ENCODE results near the gene PLXNA4. TPM values are rescaled to one million over a fixed set of nuclear protein-coding genes. Genes with fewer than 3 reads are reported as not detected.
A peak's percentile ranks its signal among the peaks of the same experiment; 100 is the strongest.

Gene PLXNA4
- total and polyA plus RNA-seq, 8 donors, result 1.9 to 6.6 (median 3.4) TPM

- Histone ChIP-seq H3K27me3 (peaks cover 0 to 16% of the 10 kb centered on the region in 2 donors), H3K9me3 (no peaks in the 10 kb centered on the region), H3K4me3 (no peak overlapping the region), H3K36me3 (no peaks in the 10 kb centered on the region), H3K4me1 (no peaks in the 10 kb centered on the region), H3K27ac (no peak overlapping the region)
- DNase-seq (peak in 2 of 4 donors; percentile 85), ATAC-seq (peak; percentile 38)
- intact Hi-C loops (cut with DNase I), result no loop called here
- TF ChIP-seq, protein P1, sequence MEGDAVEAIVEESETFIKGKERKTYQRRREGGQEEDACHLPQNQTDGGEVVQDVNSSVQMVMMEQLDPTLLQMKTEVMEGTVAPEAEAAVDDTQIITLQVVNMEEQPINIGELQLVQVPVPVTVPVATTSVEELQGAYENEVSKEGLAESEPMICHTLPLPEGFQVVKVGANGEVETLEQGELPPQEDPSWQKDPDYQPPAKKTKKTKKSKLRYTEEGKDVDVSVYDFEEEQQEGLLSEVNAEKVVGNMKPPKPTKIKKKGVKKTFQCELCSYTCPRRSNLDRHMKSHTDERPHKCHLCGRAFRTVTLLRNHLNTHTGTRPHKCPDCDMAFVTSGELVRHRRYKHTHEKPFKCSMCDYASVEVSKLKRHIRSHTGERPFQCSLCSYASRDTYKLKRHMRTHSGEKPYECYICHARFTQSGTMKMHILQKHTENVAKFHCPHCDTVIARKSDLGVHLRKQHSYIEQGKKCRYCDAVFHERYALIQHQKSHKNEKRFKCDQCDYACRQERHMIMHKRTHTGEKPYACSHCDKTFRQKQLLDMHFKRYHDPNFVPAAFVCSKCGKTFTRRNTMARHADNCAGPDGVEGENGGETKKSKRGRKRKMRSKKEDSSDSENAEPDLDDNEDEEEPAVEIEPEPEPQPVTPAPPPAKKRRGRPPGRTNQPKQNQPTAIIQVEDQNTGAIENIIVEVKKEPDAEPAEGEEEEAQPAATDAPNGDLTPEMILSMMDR (IDR thresholded peaks at IDR 0.05), result no peak
Observed at GRCh38 chr7:132077971-132078685, 498.1 kb downstream of the PLXNA4 start.

DNA sequence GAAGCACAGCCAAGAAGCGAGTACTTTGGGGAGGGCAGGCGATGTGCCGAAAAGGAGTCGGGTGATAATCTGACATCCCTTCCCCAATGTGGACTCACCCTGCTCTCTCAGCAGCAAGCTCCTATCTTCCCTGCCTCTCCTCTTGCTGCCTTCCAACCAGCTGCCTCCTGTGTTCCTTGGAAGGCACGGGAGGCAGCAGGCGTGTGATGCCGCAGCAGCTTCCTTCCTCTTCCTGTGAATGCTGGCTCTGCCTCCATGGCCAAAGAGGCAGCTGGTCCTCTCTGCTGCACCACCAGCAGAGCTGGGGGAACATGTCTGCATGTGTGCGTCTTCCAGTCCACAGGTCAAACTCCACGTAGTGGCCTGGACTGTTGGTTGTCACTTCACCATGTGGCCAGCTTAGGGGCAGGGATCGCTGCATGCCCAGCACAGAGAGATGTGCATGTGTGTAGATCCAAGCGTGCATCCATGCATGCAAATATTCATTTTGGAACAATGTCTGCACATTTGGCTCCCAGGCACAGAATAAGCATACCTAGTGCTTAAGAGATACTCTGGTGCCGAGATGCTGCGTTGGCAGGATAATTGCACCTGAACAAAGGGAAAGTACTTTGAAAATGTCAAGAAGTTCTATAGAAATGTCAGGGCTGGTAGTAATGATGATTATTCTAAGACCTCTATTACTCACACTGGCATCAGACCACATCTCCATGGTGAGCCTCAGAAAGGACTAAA, 499.8 kb downstream of the PLXNA4 start:
- no peak for ATAC-seq
- intact Hi-C loops (cut with DNase I), result no loop called here
- no peaks in the 10 kb centered on the region for H3K9me3 ChIP-seq
- no peak overlapping the region for H3K4me3 ChIP-seq
- TF ChIP-seq, protein P1 (IDR thresholded peaks at IDR 0.05), result no peak
- H3K27ac ChIP-seq, result no peak overlapping the region
- no peaks in the 10 kb centered on the region for H3K36me3 ChIP-seq
- no peaks in the 10 kb centered on the region for H3K4me1 ChIP-seq
- no peak for DNase-seq
- H3K27me3 ChIP-seq, result peaks cover 0 to 16% of the 10 kb centered on the region in 2 donors

DNA sequence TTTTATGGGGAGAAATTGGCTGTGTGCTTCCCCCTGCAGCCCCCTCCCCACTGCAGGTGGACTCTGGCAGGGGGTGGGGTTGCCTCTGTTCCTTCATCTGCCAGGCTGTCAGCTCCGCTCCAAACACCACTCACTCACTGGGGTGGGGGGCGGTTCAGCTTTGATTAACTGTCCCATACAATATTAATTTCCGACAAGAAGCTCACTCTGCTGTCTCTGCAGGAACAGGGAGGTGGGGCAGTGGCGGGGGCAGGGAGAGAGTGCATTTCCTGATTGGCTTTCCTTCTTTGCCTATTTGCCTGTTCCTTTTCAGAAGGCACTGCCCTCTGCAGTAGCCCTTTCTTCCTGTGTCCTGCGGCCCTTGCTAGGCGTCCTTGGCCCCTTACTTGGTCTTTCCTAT, 500.8 kb downstream of the PLXNA4 start:
- no peak overlapping the region for H3K27ac ChIP-seq
- H3K27me3 ChIP-seq, result peaks cover 0 to 16% of the 10 kb centered on the region in 2 donors
- ATAC-seq (no peak), DNase-seq (no peak)
- no peaks in the 10 kb centered on the region for H3K36me3 ChIP-seq
- intact Hi-C loops (cut with DNase I), result no loop called here
- TF ChIP-seq, protein P1 (IDR thresholded peaks at IDR 0.05), result no peak
- no peaks in the 10 kb centered on the region for H3K4me1 ChIP-seq
- no peaks in the 10 kb centered on the region for H3K9me3 ChIP-seq
- H3K4me3 ChIP-seq, result no peak overlapping the region

DNA sequence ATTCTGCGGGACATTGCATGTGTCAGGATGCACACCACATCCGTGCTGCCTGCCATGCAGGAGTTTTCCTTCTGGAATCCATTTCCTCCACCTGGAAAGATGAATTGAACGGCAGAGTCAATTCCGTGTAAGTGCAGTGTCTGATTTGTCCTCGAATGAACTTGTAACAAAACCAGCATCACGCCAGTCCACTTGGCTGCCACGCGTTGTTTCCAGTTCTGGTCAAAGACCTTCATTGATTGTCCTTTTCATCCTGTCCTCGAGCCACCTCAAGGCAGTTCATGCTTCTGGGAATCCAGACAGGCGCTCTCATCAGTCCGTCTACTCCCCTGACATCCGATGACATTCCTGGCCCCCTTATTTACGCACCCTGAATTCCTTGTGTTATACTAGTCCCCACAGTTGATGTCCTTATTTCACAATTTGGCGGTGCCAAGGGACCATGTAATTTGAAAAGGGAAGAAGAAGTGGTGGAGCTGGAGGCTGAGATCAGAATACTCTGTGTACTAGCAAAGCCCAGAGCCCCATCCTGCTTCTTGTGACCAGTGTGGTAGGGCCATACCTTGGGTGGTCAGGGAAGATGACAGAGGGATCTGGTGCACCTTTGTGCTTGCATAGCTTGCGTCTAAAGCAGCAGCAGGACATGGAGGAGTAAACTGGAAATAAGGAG, 502.2 kb downstream of the PLXNA4 start:
- intact Hi-C loops (cut with DNase I), result no loop called here
- Histone ChIP-seq H3K4me3 (no peak overlapping the region), H3K27me3 (peaks cover 0 to 16% of the 10 kb centered on the region in 2 donors), H3K27ac (no peak overlapping the region), H3K9me3 (no peaks in the 10 kb centered on the region), H3K36me3 (no peaks in the 10 kb centered on the region), H3K4me1 (no peaks in the 10 kb centered on the region)
- no peak for DNase-seq
- TF ChIP-seq, protein P1 (IDR thresholded peaks at IDR 0.05), result no peak
- no peak for ATAC-seq
